Karpas-422 (cell line): ENCODE data around the gene ADGRG3. TPM values are rescaled to one million over a fixed set of nuclear protein-coding genes. Genes with fewer than 3 reads are reported as not detected.

Experiments
- DNase-seq: peaks from one replicate; pipeline ENCODE4 v3.0.0-alpha.2; 2015
- H2AFZ ChIP-seq: fragments of 200-600 bp; sonication (generic); 2 replicates; pipeline ENCODE4 v1.6.1; 2014; ENCODE audit warnings: antibody characterized with exemption, low read length, mixed read lengths
- H3K27ac ChIP-seq: fragments of 200-600 bp; sonication (generic); 2 replicates; pipeline ENCODE4 v1.5.1; 2014; ENCODE audit warnings: mild to moderate bottlenecking, low read length, moderate library complexity
- H3K27me3 ChIP-seq: fragments of 200-600 bp; sonication (generic); 2 replicates; pipeline ENCODE4 v1.6.1; 2014; ENCODE audit warnings: low read length, mixed read lengths
- H3K36me3 ChIP-seq: fragments of 200-600 bp; sonication (generic); 2 replicates; pipeline ENCODE4 v1.6.1; 2014; ENCODE audit warnings: low read length, mixed read lengths; ENCODE audit not compliant: insufficient read depth
- H3K4me1 ChIP-seq: fragments of 200-600 bp; sonication (generic); 2 replicates; pipeline ENCODE4 v1.6.1; 2014; ENCODE audit warnings: mild to moderate bottlenecking, low read length, mixed read lengths
- H3K4me2 ChIP-seq: fragments of 200-600 bp; sonication (generic); 2 replicates; pipeline ENCODE4 v1.6.1; 2014; ENCODE audit warnings: low read length, low read depth, mild to moderate bottlenecking; ENCODE audit not compliant: poor library complexity, severe bottlenecking
- H3K4me3 ChIP-seq: fragments of 200-600 bp; sonication (generic); 2 replicates; pipeline ENCODE4 v1.5.1; 2014; ENCODE audit warnings: mild to moderate bottlenecking, antibody characterized with exemption, low read length, mixed read lengths
- H3K79me2 ChIP-seq: fragments of 200-600 bp; sonication (generic); 2 replicates; pipeline ENCODE4 v1.6.1; 2014; ENCODE audit warnings: mild to moderate bottlenecking, low read length, mixed read lengths
- H3K9ac ChIP-seq: fragments of 200-600 bp; sonication (generic); 2 replicates; pipeline ENCODE4 v1.6.0; 2014; ENCODE audit warnings: low read length
- H3K9me2 ChIP-seq: fragments of 200-600 bp; sonication (generic), shearing (Covaris generic); replicated peaks from 2 replicates; pipeline ENCODE4 v1.6.0; 2014; ENCODE audit warnings: mild to moderate bottlenecking, low read length, moderate library complexity; ENCODE audit not compliant: insufficient read depth
- H3K9me3 ChIP-seq: fragments of 300-700, 200-600 bp; sonication (generic); 2 replicates; pipeline ENCODE4 v1.6.1; 2014; ENCODE audit warnings: low read length, mixed read lengths
- H4K20me1 ChIP-seq: fragments of 200-600 bp; sonication (generic); 2 replicates; pipeline ENCODE4 v1.6.1; 2014; ENCODE audit warnings: mild to moderate bottlenecking, antibody characterized with exemption, low read length, low read depth; ENCODE audit not compliant: insufficient read depth
- total RNA-seq: library from RNA; depleted of rRNA; stranded (reverse); fragments of >200 nt; shearing (Covaris generic); gene quantifications from 2 replicates; pipeline ENCODE4 v1.2.3, GENCODE V29; 2014; ENCODE audit warnings: low replicate concordance; rRNA removed

ADGRG3 gene, protein sequence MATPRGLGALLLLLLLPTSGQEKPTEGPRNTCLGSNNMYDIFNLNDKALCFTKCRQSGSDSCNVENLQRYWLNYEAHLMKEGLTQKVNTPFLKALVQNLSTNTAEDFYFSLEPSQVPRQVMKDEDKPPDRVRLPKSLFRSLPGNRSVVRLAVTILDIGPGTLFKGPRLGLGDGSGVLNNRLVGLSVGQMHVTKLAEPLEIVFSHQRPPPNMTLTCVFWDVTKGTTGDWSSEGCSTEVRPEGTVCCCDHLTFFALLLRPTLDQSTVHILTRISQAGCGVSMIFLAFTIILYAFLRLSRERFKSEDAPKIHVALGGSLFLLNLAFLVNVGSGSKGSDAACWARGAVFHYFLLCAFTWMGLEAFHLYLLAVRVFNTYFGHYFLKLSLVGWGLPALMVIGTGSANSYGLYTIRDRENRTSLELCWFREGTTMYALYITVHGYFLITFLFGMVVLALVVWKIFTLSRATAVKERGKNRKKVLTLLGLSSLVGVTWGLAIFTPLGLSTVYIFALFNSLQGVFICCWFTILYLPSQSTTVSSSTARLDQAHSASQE
- not detected in 2 replicates for total RNA-seq

DNA sequence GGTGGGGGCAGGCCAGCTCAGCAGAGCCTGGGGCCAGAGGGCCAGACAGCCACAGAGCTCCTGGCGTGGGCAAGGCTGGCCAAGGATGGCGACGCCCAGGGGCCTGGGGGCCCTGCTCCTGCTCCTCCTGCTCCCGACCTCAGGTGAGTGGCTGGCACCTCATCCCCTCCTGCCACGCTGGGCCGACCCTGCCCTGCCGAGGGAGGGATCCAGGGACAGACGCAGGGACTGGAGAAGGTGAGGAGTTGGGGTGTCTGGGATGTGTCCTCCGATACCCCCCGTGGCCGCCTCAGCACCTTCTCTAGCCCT lies at the start of gene ADGRG3:
ADGRG3 (plus strand) TSS at position 44 of the 309 bp plus-strand sequence; CDS start at position 86, 42 bp downstream.
- Histone ChIP-seq H3K27me3 (no peaks in the 10 kb centered on the region), H3K4me1 (no peaks in the 10 kb centered on the region), H3K79me2 (no peaks in the 10 kb centered on the region), H2AFZ (no peak within 1 kb of the TSS), H3K36me3 (no peaks in the 10 kb centered on the region), H3K27ac (no peak within 1 kb of the TSS), H3K9me2 (no peaks in the 10 kb centered on the region), H3K4me3 (no peak within 1 kb of the TSS), H3K9ac (no peak within 1 kb of the TSS), H3K9me3 (no peaks in the 10 kb centered on the region), H3K4me2 (no peak within 1 kb of the TSS), H4K20me1 (no peaks in the 10 kb centered on the region)
- DNase-seq = no peak

DNA sequence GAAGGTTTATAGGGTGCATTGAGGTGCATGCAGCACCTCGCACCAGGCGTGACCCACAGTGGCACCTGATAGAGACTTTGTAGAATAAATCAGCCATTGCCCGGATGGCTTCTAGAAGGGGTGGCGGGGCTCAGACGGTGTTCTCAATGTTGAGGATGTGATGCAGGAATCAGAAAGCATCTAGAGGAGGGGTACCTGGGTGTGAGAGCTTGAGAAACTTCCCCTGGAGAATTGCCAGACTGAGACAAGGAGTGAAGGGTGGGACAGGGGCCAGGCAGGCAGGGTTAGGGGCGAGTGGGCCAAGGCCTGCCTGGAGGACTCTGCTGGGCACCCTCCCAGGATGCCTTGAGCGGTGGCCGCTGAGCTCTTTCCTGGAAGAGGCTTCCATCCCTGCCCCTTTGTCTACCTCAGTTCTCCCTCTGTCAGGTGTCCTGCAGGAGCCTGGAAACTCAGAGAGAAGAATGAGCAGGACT lies 48.9 kb upstream of the ADGRG3 start:
- H3K9me2 ChIP-seq = no peaks in the 10 kb centered on the region
- no peak overlapping the region for H2AFZ ChIP-seq
- H3K4me2 ChIP-seq = no peak overlapping the region
- no peak for DNase-seq
- no peaks in the 10 kb centered on the region for H3K79me2 ChIP-seq
- no peaks in the 10 kb centered on the region for H3K27me3 ChIP-seq
- H3K4me3 ChIP-seq = no peak overlapping the region
- no peak overlapping the region for H3K27ac ChIP-seq
- H3K9me3 ChIP-seq = no peaks in the 10 kb centered on the region
- H3K36me3 ChIP-seq = no peaks in the 10 kb centered on the region
- H3K4me1 ChIP-seq = no peaks in the 10 kb centered on the region
- H3K9ac ChIP-seq = no peak overlapping the region
- H4K20me1 ChIP-seq = no peaks in the 10 kb centered on the region

DNA sequence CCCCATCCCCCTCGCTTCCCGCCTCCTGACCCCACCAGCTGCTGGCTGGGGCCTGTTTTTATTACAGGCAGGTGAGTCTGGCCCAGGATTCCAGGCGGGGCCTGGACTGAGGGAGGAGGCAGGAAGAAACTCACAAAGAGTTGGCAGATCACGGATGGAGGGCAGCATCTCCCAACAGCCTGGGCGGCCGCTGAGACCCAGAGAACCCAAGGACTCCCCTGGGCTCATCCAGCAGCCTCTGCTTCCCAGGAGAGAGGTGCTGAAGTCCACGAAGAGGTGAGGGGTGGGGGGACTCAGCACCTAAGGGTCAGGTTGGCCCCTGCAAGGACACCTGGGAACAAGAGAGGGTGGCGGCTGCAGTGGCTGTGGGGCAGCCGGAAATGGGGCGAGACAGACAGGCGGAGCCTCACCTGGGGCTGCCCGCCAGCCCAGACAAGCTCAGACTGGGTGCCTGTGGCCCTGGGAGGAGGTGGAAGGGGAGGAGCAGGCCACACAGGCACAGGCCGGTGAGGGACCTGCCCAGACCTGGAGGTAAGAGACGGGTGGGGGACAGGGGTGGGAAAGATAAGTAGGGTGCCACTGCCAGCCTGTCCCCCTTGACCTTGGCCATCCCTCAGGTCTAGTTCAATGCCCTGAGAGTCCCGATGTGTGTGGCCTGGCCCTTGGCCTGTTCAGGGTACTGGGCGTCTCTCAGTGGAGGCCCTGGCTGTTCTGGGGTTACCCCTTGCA lies 48.3 kb upstream of the ADGRG3 start:
- no peak overlapping the region for H3K4me2 ChIP-seq
- H3K9me2 ChIP-seq = no peaks in the 10 kb centered on the region
- H3K9me3 ChIP-seq = no peaks in the 10 kb centered on the region
- no peaks in the 10 kb centered on the region for H3K79me2 ChIP-seq
- no peaks in the 10 kb centered on the region for H3K36me3 ChIP-seq
- no peak overlapping the region for H2AFZ ChIP-seq
- no peak overlapping the region for H3K9ac ChIP-seq
- no peak overlapping the region for H3K4me3 ChIP-seq
- H3K27me3 ChIP-seq = no peaks in the 10 kb centered on the region
- no peak overlapping the region for H3K27ac ChIP-seq
- H3K4me1 ChIP-seq = no peaks in the 10 kb centered on the region
- DNase-seq = no peak
- H4K20me1 ChIP-seq = no peaks in the 10 kb centered on the region

DNA sequence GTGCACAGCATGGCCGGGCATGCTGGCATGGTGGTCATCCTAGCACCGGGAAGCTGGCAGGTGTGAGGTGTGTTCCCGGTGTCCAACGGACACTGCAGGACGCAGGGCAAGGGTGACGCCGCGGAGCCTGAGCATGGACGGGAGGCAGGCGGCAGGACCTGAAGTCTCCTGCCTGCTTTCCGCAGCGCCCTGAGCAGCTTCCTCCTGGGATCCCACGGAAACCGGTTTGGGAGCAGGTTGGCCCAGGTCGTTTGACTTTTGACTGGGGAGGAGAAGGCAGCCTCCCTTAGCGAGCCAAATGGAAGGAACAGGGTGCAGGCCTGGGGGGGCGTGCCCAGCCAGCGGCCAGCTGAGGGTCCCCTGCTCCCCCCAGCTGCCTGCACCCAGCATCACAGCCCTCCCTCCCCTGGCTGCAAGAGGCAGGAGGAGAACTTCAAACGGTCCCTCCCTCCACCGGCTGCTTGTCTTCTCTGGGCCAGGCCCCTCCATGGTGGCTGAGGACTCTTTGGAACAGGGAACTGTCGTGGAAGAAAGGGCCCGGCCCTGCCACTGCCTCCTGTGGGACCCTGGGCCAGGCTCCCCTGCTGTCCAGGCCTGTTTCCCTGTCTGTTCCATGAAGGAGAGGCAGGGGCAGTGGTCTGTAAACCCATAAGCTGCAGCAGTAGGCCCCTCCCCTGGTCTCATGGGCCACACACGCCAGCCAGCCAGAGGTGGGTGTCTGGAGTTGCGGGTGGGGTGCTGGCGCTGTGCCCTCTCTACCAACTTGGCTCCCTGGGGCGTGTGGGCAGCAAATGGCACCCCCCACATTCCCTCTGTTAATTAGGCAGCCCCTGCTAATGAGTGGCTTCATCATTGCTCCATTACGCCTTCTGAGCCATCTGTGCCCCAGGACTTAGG lies 47.5 kb upstream of the ADGRG3 start:
- Histone ChIP-seq H3K79me2 (no peaks in the 10 kb centered on the region), H3K27me3 (no peaks in the 10 kb centered on the region), H3K36me3 (no peaks in the 10 kb centered on the region), H3K9me3 (no peaks in the 10 kb centered on the region), H3K27ac (no peak overlapping the region), H3K9me2 (no peaks in the 10 kb centered on the region), H3K4me1 (no peaks in the 10 kb centered on the region), H3K9ac (no peak overlapping the region), H4K20me1 (no peaks in the 10 kb centered on the region), H2AFZ (no peak overlapping the region), H3K4me2 (no peak overlapping the region), H3K4me3 (no peak overlapping the region)
- no peak for DNase-seq

DNA sequence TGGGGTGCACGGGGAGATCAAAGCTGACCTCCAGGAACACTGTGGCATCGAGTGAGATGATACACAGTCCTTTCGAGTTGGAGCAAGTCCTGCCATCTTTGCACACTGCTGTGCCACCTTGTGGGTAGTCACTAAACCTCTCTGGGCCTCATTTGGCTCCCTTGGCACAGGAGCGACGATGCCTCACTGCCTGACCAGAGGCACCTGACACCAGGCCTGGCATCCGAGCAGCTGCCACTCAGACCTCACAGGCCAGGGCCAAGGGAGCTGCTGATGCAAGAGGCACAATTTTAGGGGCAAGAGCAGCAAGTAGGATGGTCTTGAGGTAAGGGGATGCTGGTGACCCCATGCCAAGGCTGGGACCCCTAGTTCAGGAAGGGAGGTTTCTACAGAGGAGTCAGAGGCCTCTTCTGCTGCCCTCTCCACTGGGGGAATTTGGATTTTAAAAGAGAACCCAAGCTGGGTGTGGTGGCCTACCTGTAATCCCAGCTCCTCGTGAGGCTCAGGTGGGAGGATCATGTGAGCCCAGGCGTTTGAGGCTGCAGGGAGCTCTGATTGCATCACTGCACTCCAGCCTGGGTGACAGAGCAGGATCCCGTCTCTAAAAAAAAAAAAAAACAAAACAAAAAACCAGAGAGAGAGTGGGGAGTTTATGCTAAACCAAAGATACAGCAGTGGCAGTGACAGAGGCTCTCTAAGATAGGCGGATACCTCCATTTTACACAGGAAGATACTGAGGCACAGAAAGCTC lies 46.4 kb upstream of the ADGRG3 start:
- Histone ChIP-seq H3K27ac (no peak overlapping the region), H3K4me1 (no peaks in the 10 kb centered on the region), H3K9me3 (no peaks in the 10 kb centered on the region), H3K4me2 (no peak overlapping the region), H3K9ac (no peak overlapping the region), H3K79me2 (no peaks in the 10 kb centered on the region), H3K4me3 (no peak overlapping the region), H3K36me3 (no peaks in the 10 kb centered on the region), H2AFZ (no peak overlapping the region), H4K20me1 (no peaks in the 10 kb centered on the region), H3K9me2 (no peaks in the 10 kb centered on the region), H3K27me3 (no peaks in the 10 kb centered on the region)
- no peak for DNase-seq

DNA sequence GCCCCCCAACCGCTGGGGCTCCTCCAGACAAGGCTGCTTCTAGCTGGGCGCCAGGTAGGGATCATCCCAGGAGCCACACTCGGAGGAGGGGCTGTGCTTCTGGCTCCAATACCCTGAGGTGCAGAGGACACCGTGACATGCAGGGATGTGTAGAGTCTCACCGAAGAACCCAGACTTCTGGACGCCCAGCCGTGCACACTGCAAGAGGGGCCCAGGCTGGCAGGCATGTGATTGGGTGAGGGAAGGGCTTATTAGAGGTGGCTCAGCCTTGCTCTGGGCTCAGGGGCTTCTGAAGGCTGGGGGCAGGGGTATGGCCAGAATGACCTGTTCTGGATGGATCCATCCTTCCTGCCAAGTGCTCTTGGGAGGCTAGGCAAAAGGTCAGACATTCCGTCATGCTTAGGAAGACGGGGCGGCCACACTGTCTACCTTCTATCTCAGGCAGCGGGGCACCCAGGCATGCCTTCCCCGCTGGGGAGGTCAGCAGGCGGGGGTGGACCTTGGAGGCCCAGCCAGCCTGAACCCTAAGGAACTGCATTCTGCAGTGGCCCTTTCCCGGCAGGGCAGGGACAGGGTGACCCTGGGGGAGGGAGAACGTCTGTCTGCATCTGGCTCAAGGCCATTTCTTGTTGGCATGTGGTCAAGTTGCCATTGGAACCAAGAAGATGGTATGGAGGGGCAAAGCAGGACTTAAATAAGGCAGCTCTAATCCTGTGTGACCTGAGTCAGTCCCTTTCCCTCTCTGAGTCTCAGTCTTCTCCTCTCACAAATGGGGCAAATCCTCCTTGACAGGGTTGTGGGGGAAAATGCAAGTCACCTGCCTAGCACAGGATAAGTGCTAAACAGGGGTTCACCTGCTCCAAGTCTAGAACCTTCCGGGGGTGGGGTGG lies 45.5 kb upstream of the ADGRG3 start:
- Histone ChIP-seq H3K36me3 (no peaks in the 10 kb centered on the region), H3K27me3 (no peaks in the 10 kb centered on the region), H3K4me1 (no peaks in the 10 kb centered on the region), H2AFZ (no peak overlapping the region), H3K9me2 (no peaks in the 10 kb centered on the region), H3K9ac (no peak overlapping the region), H4K20me1 (no peaks in the 10 kb centered on the region), H3K9me3 (no peaks in the 10 kb centered on the region), H3K4me2 (no peak overlapping the region), H3K79me2 (no peaks in the 10 kb centered on the region), H3K4me3 (no peak overlapping the region), H3K27ac (no peak overlapping the region)
- no peak for DNase-seq
